Fibroblast of lung (primary cell): ENCODE results near the gene CDKAL1. TPM values are rescaled to one million over a fixed set of nuclear protein-coding genes. Genes with fewer than 3 reads are reported as not detected.
"Not testable (repeated sequence)": the region's sequence is repeated elsewhere in the genome, so short reads cannot be mapped to it uniquely, and the experiment has no call there.

ENCODE experiments used
- DNase-seq, 2 donors: peaks; one replicate each; pipeline versions ENCODE4 v3.0.0 to v3.0.0-alpha.2; 2010; ENCODE audit warnings: low read depth in 2 of 2
- H2AFZ ChIP-seq: 2 replicates; pipeline ENCODE4 v1.5.1; 2012; ENCODE audit warnings: low read length, control low read depth, inconsistent platforms
- H3K27ac ChIP-seq: 2 replicates; pipeline ENCODE4 v1.5.1; 2011; ENCODE audit warnings: low read length, control low read depth; ENCODE audit not compliant: insufficient read depth
- H3K27me3 ChIP-seq: 2 replicates; pipeline ENCODE4 v1.5.1; 2011; ENCODE audit warnings: mild to moderate bottlenecking, low read length; ENCODE audit not compliant: control insufficient read depth, insufficient read depth
- H3K36me3 ChIP-seq: 2 replicates; pipeline ENCODE4 v1.5.1; 2011; ENCODE audit warnings: low read length; ENCODE audit not compliant: control insufficient read depth, insufficient read depth
- H3K4me1 ChIP-seq: 2 replicates; pipeline ENCODE4 v1.5.1; 2011; ENCODE audit warnings: low read length; ENCODE audit not compliant: control insufficient read depth, insufficient read depth; ENCODE audit errors: extremely low read depth
- H3K4me2 ChIP-seq: 2 replicates; pipeline ENCODE4 v1.5.1; 2011; ENCODE audit warnings: low read length, control low read depth; ENCODE audit not compliant: insufficient read depth; ENCODE audit errors: extremely low read depth
- H3K4me3 ChIP-seq, 4 experiments: fragments of 200-600 bp in 1 of 4; sonication (generic) in 1 of 4; replicated peaks in 1 of 4; 2 replicates each; pipeline ENCODE4 v1.5.1; 2011 to 2016; ENCODE audit warnings: low read length in 4 of 4, low read depth in 3 of 4, mild to moderate bottlenecking in 3 of 4, control low read depth in 2 of 4, inconsistent platforms in 1 of 4, mixed read lengths in 1 of 4; ENCODE audit not compliant: insufficient read depth in 1 of 4; ENCODE audit errors: control extremely low read depth in 1 of 4
- H3K79me2 ChIP-seq: 2 replicates; pipeline ENCODE4 v1.5.1; 2012; ENCODE audit warnings: mild to moderate bottlenecking, low read length, inconsistent platforms; ENCODE audit not compliant: control insufficient read depth, insufficient read depth
- H3K9ac ChIP-seq: 2 replicates; pipeline ENCODE4 v1.5.1; 2011; ENCODE audit warnings: mild to moderate bottlenecking, low read length, control low read depth; ENCODE audit not compliant: insufficient read depth
- H3K9me3 ChIP-seq: 2 replicates; pipeline ENCODE4 v1.5.1; 2012; ENCODE audit warnings: low read depth, low read length; ENCODE audit not compliant: control insufficient read depth, insufficient read depth
- H4K20me1 ChIP-seq: 2 replicates; pipeline ENCODE4 v1.5.1; 2011; ENCODE audit warnings: low read length; ENCODE audit not compliant: control insufficient read depth, insufficient read depth; ENCODE audit errors: extremely low read depth
- EZH2 ChIP-seq: IDR thresholded peaks from 2 replicates; pipeline ENCODE4 v1.5.1; 2012; ENCODE audit warnings: low read length, control low read depth, mild to moderate bottlenecking; ENCODE audit errors: missing control alignments
- polyA plus RNA-seq, 2 donors: library from polyadenylated mRNA; depleted of rRNA in 1 of 2; stranded (reverse) in 1 of 2; unstranded in 1 of 2; fragments of >200 nt; gene quantifications; 2 replicates each; pipeline ENCODE4 v1.2.1, GENCODE V29; 2011 to 2012; ENCODE audit warnings: missing spikeins in 1 of 2
- total RNA-seq: library from RNA; depleted of rRNA; stranded (reverse); fragments of >200 nt; gene quantifications from 2 replicates; pipeline ENCODE4 v1.2.1, GENCODE V29; 2014
- TF ChIP-seq, protein P1 (sequence below), 2 donors: IDR thresholded peaks in 1 of 2; conservative IDR thresholded peaks in 1 of 2; 1 replicate in 1 of 2; 2 replicates in 1 of 2; pipeline ENCODE4 v1.5.1; 2011 to 2012; ENCODE audit warnings: low read length in 2 of 2, control low read depth in 1 of 2, inconsistent platforms in 1 of 2, low read depth in 1 of 2, mild to moderate bottlenecking in 1 of 2

CDKAL1 gene
- total and polyA plus RNA-seq, 2 donors (not counting 1 experiment from before 2014, with no cell fraction given) = 7.4 to 15.0 TPM

DNA sequence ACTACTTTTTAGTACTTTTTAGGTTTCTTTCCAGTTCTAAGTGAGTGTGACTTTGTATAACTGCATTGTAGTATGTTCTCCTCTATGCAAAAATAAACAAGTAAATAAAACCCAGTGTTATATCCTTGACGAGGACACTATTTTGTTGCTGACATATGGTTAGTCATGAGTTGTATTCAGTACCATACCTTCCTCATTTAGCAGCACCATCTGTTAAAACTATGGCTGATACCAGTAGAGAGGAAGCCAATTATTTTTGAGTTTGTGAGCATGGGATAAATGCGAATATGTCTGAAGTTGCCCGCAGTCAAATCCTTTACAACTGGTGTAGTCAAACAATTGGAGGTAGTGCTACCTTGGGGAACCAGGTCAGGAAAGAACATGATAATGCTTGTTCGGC, 74.1 kb downstream of the CDKAL1 start:
- Histone ChIP-seq H3K36me3 (no peaks in the 10 kb centered on the region), H3K4me2 (no peak overlapping the region), H4K20me1 (no peaks in the 10 kb centered on the region), H2AFZ (no peak overlapping the region), H3K27ac (no peak overlapping the region), H3K9ac (no peak overlapping the region), H3K9me3 (no peaks in the 10 kb centered on the region), H3K79me2 (no peaks in the 10 kb centered on the region), H3K4me3 (no peak overlapping the region), H3K27me3 (no peaks in the 10 kb centered on the region), H3K4me1 (no peaks in the 10 kb centered on the region)
- TF ChIP-seq, protein P1, sequence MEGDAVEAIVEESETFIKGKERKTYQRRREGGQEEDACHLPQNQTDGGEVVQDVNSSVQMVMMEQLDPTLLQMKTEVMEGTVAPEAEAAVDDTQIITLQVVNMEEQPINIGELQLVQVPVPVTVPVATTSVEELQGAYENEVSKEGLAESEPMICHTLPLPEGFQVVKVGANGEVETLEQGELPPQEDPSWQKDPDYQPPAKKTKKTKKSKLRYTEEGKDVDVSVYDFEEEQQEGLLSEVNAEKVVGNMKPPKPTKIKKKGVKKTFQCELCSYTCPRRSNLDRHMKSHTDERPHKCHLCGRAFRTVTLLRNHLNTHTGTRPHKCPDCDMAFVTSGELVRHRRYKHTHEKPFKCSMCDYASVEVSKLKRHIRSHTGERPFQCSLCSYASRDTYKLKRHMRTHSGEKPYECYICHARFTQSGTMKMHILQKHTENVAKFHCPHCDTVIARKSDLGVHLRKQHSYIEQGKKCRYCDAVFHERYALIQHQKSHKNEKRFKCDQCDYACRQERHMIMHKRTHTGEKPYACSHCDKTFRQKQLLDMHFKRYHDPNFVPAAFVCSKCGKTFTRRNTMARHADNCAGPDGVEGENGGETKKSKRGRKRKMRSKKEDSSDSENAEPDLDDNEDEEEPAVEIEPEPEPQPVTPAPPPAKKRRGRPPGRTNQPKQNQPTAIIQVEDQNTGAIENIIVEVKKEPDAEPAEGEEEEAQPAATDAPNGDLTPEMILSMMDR (conservative IDR thresholded peaks at IDR 0.05 in 1 of 2, IDR thresholded peaks at IDR 0.05 in 1 of 2; ENCODE audit: low read depth in 1 of 2, low read length in 2 of 2) = no peak
- no peak for TF ChIP-seq EZH2
- no peak for DNase-seq

DNA sequence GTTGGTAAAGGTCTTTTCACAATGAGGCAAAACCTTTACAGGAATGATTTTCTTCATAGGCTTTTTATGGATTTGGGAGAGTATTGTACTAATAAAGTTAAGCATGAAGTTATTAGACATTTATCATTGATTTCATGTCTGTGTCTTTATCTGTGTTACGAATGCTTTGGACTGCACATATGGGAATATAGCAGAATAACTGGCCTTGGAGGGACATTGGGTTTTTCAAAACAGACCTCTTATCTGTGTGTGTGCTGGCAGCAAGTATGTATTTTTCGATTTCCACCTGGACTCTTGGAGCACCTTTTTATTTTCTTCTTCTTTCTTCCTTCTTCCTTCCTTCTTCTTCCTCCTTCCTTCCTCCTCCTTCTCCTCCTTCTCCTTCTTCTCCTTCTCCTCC, 74.6 kb downstream of the CDKAL1 start:
- Histone ChIP-seq H3K79me2 (no peaks in the 10 kb centered on the region), H2AFZ (no peak overlapping the region), H3K4me3 (no peak overlapping the region), H3K27ac (no peak overlapping the region), H3K36me3 (no peaks in the 10 kb centered on the region), H3K4me1 (no peaks in the 10 kb centered on the region), H3K9ac (no peak overlapping the region), H3K9me3 (no peaks in the 10 kb centered on the region), H4K20me1 (no peaks in the 10 kb centered on the region), H3K27me3 (no peaks in the 10 kb centered on the region), H3K4me2 (no peak overlapping the region)
- no peak for DNase-seq
- TF ChIP-seq, protein P1 (conservative IDR thresholded peaks at IDR 0.05 in 1 of 2, IDR thresholded peaks at IDR 0.05 in 1 of 2; ENCODE audit: low read depth in 1 of 2, low read length in 2 of 2) = no peak
- TF ChIP-seq EZH2 = no peak

DNA sequence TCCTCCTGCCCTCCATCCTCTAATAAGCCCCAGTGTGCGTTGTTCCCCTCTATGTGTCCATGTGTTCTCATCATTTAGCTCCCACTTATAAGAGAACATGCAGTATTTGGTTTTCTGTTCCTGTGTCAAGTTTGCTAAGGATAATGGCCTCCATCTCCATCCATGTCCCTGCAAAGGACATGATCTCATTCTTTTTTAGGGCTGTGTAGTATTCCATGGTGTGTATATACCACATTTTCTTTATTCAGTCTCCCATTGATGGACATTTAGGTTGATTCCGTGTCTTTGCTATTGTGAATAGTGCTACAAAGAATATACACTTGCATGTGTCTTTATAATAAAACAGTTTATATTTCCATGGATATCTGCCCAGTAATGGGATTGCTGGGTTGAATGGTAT, 75.7 kb downstream of the CDKAL1 start:
- not testable (repeated sequence) for DNase-seq, H3K4me3 ChIP-seq, H3K9ac ChIP-seq, H3K4me1 ChIP-seq, H4K20me1 ChIP-seq, H2AFZ ChIP-seq, H3K4me2 ChIP-seq, H3K27me3 ChIP-seq, H3K9me3 ChIP-seq, H3K36me3 ChIP-seq, H3K79me2 ChIP-seq, H3K27ac ChIP-seq
